T-helper 1 cell treated with Interleukin-12 subunit alpha and Interleukin-12 subunit beta and Interleukin-4 antibody, amounts not matched to agents 30 μg/mL and 1 μg/mL, for 36 hours (primary cell): ENCODE results near the gene ARL15.

Experiments used
- H3K27ac Mint-ChIP-seq: one replicate; pipeline ENCODE4 v1.8.0; 2021; ENCODE audit warnings: mild to moderate bottlenecking, mixed read lengths
- H3K27me3 Mint-ChIP-seq: one replicate; pipeline ENCODE4 v1.8.0; 2021; ENCODE audit warnings: low read depth, mixed read lengths
- H3K36me3 Mint-ChIP-seq: one replicate; pipeline ENCODE4 v1.8.0; 2021; ENCODE audit warnings: low read depth, mixed read lengths
- H3K4me1 Mint-ChIP-seq: one replicate; pipeline ENCODE4 v1.8.0; 2021; ENCODE audit warnings: low read depth, mixed read lengths
- H3K4me3 Mint-ChIP-seq: one replicate; pipeline ENCODE4 v1.8.0; 2021; ENCODE audit warnings: mild to moderate bottlenecking, moderate library complexity, mixed read lengths
- H3K9me3 Mint-ChIP-seq: one replicate; pipeline ENCODE4 v1.8.0; 2021; ENCODE audit warnings: mixed read lengths

The ARL15 gene

GRCh38 chr5:54120473-54120872 is 189.9 kb downstream of the ARL15 start:
- Mint-ChIP-seq H3K9me3 (no peaks in the 10 kb centered on the region), H3K27ac (no peak overlapping the region), H3K36me3 (no peaks in the 10 kb centered on the region), H3K4me3 (no peak overlapping the region), H3K27me3 (no peaks in the 10 kb centered on the region), H3K4me1 (no peaks in the 10 kb centered on the region)

GRCh38 chr5:54117957-54118356 is 192.4 kb downstream of the ARL15 start:
- Mint-ChIP-seq H3K36me3 (no peaks in the 10 kb centered on the region), H3K4me1 (no peaks in the 10 kb centered on the region), H3K27me3 (no peaks in the 10 kb centered on the region), H3K27ac (no peak overlapping the region), H3K4me3 (no peak overlapping the region), H3K9me3 (no peaks in the 10 kb centered on the region)

GRCh38 chr5:54115735-54116403 is 194.5 kb downstream of the ARL15 start:
- H3K27me3 Mint-ChIP-seq = no peaks in the 10 kb centered on the region

DNA sequence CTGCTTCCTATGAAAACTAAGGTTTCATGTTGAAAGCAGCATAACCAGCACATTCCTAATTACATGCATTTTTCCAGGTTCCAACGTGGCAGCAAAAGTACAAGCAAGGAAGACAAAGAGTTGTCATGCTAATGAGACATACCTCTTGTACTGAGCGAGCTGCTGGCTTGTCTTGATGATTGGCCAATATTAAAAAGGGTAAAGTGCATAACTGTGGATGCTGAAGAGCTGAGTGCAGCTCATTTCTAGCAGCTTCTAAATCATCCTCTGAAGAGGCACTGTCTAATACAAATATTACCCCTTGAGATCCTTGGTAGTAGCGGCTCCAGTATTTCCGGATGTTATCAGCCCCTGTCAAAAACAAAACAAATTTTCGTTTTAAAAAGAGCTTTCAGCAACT is 197.3 kb downstream of the ARL15 start:
- Mint-ChIP-seq H3K36me3 (no peaks in the 10 kb centered on the region), H3K27me3 (no peaks in the 10 kb centered on the region), H3K27ac (no peak overlapping the region), H3K4me3 (no peak overlapping the region), H3K9me3 (no peaks in the 10 kb centered on the region), H3K4me1 (no peaks in the 10 kb centered on the region)

More at GRCh38 chr5:54115735-54116403, 194.5 kb downstream of the ARL15 start:
- Mint-ChIP-seq H3K9me3 (no peaks in the 10 kb centered on the region), H3K4me3 (no peak overlapping the region), H3K27ac (no peak overlapping the region), H3K36me3 (no peaks in the 10 kb centered on the region), H3K4me1 (no peaks in the 10 kb centered on the region)

GRCh38 chr5:54109626-54110330 is 200.6 kb downstream of the ARL15 start:
- no peaks in the 10 kb centered on the region for H3K4me1 Mint-ChIP-seq
- H3K27ac Mint-ChIP-seq = no peak overlapping the region
- H3K27me3 Mint-ChIP-seq = no peaks in the 10 kb centered on the region
- no peaks in the 10 kb centered on the region for H3K36me3 Mint-ChIP-seq
- H3K4me3 Mint-ChIP-seq = no peak overlapping the region
- H3K9me3 Mint-ChIP-seq = no peaks in the 10 kb centered on the region

GRCh38 chr5:54108136-54108535 is 202.2 kb downstream of the ARL15 start:
- no peaks in the 10 kb centered on the region for H3K27me3 Mint-ChIP-seq
- no peaks in the 10 kb centered on the region for H3K4me1 Mint-ChIP-seq
- H3K9me3 Mint-ChIP-seq = no peaks in the 10 kb centered on the region
- H3K27ac Mint-ChIP-seq = no peak overlapping the region
- no peaks in the 10 kb centered on the region for H3K36me3 Mint-ChIP-seq
- H3K4me3 Mint-ChIP-seq = no peak overlapping the region

GRCh38 chr5:54103871-54104270 is 206.5 kb downstream of the ARL15 start:
- Mint-ChIP-seq H3K36me3 (no peaks in the 10 kb centered on the region), H3K9me3 (no peaks in the 10 kb centered on the region), H3K27me3 (no peaks in the 10 kb centered on the region), H3K4me1 (no peaks in the 10 kb centered on the region), H3K4me3 (no peak overlapping the region), H3K27ac (no peak overlapping the region)

- Mint-ChIP-seq H3K27ac (no peak overlapping the region), H3K36me3 (no peaks in the 10 kb centered on the region), H3K4me1 (no peaks in the 10 kb centered on the region), H3K9me3 (no peaks in the 10 kb centered on the region), H3K4me3 (no peak overlapping the region), H3K27me3 (no peaks in the 10 kb centered on the region)
These were observed 212.1 kb downstream of the ARL15 start for GRCh38 chr5:54098267-54098666.

- Mint-ChIP-seq H3K27ac (no peak overlapping the region), H3K36me3 (no peaks in the 10 kb centered on the region), H3K4me3 (no peak overlapping the region), H3K9me3 (no peaks in the 10 kb centered on the region), H3K27me3 (no peaks in the 10 kb centered on the region), H3K4me1 (no peaks in the 10 kb centered on the region)
These were observed 214.4 kb downstream of the ARL15 start for GRCh38 chr5:54095969-54096368.

DNA sequence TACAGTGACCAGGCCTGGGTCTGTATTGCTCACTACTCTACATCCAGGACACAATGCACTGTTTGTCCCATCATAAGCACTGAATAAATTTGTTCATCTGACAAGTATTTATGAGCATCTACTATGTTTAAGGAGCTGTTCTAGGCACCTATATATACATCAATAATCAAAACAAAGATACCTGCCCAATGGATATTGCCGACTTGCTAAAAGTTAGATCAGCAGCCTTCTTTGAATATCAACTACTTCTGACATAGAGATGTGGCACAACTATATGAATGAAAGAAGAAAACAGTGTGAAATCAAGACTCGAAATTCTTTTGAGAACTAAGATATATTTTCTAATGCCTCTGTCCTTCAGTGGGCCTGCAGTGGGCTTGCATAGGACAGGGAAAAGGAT is 215.7 kb downstream of the ARL15 start:
- no peak overlapping the region for H3K27ac Mint-ChIP-seq
- no peaks in the 10 kb centered on the region for H3K4me1 Mint-ChIP-seq
- no peaks in the 10 kb centered on the region for H3K27me3 Mint-ChIP-seq
- no peaks in the 10 kb centered on the region for H3K36me3 Mint-ChIP-seq
- no peak overlapping the region for H3K4me3 Mint-ChIP-seq
- no peaks in the 10 kb centered on the region for H3K9me3 Mint-ChIP-seq

GRCh38 chr5:54093861-54094260 is 216.5 kb downstream of the ARL15 start:
- Mint-ChIP-seq H3K27me3 (no peaks in the 10 kb centered on the region), H3K36me3 (no peaks in the 10 kb centered on the region), H3K4me1 (no peaks in the 10 kb centered on the region), H3K9me3 (no peaks in the 10 kb centered on the region), H3K27ac (no peak overlapping the region), H3K4me3 (no peak overlapping the region)

- Mint-ChIP-seq H3K36me3 (no peaks in the 10 kb centered on the region), H3K27me3 (no peaks in the 10 kb centered on the region), H3K4me1 (no peaks in the 10 kb centered on the region), H3K4me3 (no peak overlapping the region), H3K27ac (no peak overlapping the region), H3K9me3 (no peaks in the 10 kb centered on the region)
These were observed 217.3 kb downstream of the ARL15 start for GRCh38 chr5:54093081-54093492.

DNA sequence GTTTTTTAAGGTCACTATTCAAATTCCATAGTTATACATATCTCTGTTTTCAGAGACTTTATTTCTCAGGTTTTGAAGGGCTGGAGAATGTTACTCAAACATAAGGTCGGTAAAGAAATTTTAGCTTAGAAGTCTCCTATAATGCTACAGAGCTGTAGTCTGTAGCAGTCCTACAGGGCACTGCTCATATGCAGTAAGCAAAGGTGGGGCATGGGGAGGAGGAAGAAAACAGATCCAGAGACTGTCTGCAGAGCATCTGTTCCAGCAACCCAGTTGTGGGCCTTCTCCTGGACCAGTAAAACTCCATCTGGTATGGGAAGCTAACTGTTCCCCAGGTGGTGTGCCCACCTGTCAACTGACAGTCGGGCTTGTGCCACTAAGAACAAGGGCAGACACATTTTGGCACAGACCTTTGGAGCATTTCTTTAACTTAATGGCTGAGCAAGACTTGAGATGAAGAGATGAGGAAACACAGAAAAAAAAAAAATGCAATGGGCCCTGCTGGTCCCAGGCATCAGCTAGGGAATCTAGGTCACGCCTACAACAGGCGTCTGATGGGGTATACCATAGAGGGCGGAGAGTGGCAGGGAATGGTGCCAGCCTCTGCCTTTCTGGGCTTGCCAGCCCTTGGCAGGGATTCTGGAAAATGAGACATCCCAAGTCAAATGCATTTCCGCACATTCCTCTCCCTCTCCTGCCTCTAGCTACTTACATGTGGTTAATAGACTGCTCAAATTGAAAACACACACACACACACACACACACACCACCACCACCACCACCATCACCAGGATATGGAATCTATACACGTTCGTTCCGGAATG is 218.9 kb downstream of the ARL15 start:
- no peaks in the 10 kb centered on the region for H3K36me3 Mint-ChIP-seq
- H3K4me1 Mint-ChIP-seq = no peaks in the 10 kb centered on the region
- H3K9me3 Mint-ChIP-seq = peaks cover 2% of the 10 kb centered on the region
- no peak overlapping the region for H3K4me3 Mint-ChIP-seq
- no peaks in the 10 kb centered on the region for H3K27me3 Mint-ChIP-seq
- H3K27ac Mint-ChIP-seq = no peak overlapping the region

DNA sequence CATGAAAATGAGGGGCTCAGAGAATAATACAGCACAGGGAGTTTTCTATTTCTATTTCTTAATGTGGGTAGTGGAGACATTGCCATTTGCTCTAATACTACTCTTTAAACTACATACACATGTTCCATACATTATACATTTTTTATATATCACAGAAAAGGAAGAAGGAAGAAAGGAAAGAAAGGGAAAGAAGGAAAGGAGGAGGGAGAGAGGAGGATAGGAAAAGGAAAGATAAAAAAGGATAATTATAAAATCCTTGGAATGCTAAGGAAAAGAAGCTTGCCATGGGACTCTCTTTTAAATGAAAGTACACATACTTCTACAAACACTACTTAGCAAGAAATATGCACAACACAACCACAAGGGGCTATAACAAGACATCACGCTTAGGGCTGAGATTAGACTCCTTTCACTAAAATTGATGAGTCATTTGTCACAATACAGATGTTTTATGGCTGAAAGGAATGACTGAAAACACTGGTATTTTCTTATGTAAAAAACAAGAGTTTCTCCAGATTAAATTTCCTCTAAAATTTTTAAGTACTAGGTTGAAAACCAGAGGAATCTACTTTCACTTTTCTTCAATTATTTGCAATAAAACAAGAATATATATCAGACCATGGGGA is 219.8 kb downstream of the ARL15 start:
- Mint-ChIP-seq H3K4me3 (no peak overlapping the region), H3K4me1 (no peaks in the 10 kb centered on the region), H3K36me3 (no peaks in the 10 kb centered on the region), H3K27ac (no peak overlapping the region), H3K27me3 (no peaks in the 10 kb centered on the region), H3K9me3 (peaks cover 3% of the 10 kb centered on the region)
